ENCODE data around the gene CAB39L. TPM values are rescaled to one million over a fixed set of nuclear protein-coding genes. Genes with fewer than 3 reads are reported as not detected.

Gene CAB39L
- total and polyA plus RNA-seq, 2 donors (not counting 3 experiments of a cell fraction or from before 2014, with no cell fraction given) = 3.1 to 7.2 TPM

DNA sequence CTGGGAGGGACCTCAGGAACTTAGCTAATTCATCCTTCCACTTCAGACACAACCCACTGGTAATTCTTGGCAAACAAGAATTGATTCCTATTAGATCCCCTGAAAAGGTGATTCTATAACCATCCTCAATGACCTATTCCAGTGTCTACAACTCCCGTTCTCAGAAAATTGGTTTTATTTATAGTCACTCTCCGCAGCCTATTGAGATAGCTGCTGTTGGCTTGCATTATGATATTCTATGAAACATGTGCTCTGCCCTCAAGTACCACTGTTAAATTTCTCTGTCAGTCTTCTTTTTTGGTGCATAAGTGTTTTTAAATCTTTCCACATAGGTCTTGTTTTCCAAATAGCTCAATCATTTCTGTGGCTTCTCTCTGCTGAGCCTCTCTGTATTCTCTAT lies 121.2 kb downstream of the CAB39L start:
- TF ChIP-seq MYC (IDR thresholded peaks at IDR 0.05; ENCODE audit: low read depth, low read length) (no peak), POLR2AphosphoS5 (IDR thresholded peaks at IDR 0.05; ENCODE audit: insufficient read depth, low read depth, low read length) (no peak), FOS (IDR thresholded peaks at IDR 0.05; ENCODE audit: borderline replicate concordance, insufficient read depth, low read length) (no peak), MAX (IDR thresholded peaks at IDR 0.05; ENCODE audit: insufficient read depth, insufficient read length) (no peak)
- no peak overlapping the region for H3K9ac ChIP-seq (replicated peaks; ENCODE audit: extremely low read depth, insufficient read depth, low read length)
- intact Hi-C loops (cut with micrococcal nuclease) (no loop called here), dilution Hi-C loops (cut with MboI; ENCODE audit: extremely low pct_ligation_motif_present, low sequenced_read_pairs) (no loop called here)
- H3K4me1 ChIP-seq (ENCODE audit: control insufficient read depth, extremely low read depth, insufficient read depth, low read length) = no peaks in the 10 kb centered on the region
- ChIA-PET CTCF (interaction anchor here (0.8 to 2.0 kb wide), 4 partner anchors 8 to 23 kb away, joined by 3 to 6 read pairs (median 4); no protein-coding TSS in a partner anchor), POLR2A (no interaction called here)
- H3K9me3 ChIP-seq (replicated peaks; ENCODE audit: control insufficient read depth, insufficient read depth, low read length) = no peaks in the 10 kb centered on the region
- H3K79me2 ChIP-seq (ENCODE audit: control insufficient read depth, insufficient read depth, low read length) = no peaks in the 10 kb centered on the region
- H3K36me3 ChIP-seq (ENCODE audit: control insufficient read depth in 2 of 2, extremely low read depth in 1 of 2, insufficient read depth in 2 of 2, low read length in 2 of 2) = no peaks in the 10 kb centered on the region
- no peak overlapping the region for H2AFZ ChIP-seq (ENCODE audit: low read depth, low read length)
- H3K27me3 ChIP-seq (ENCODE audit: control insufficient read depth in 2 of 2, insufficient read depth in 2 of 2, low read length in 2 of 2) = no peaks in the 10 kb centered on the region
- H3K4me2 ChIP-seq (ENCODE audit: insufficient read depth, low read length) = no peak overlapping the region
- no peaks in the 10 kb centered on the region for H4K20me1 ChIP-seq (replicated peaks; ENCODE audit: control insufficient read depth, extremely low read depth, insufficient read depth, low read length)
- no peak overlapping the region for H3K4me3 ChIP-seq (replicated peaks in 1 of 3; ENCODE audit: insufficient read depth in 1 of 3, low read depth in 1 of 3, low read length in 3 of 3)
- no peaks in the 10 kb centered on the region for H3K9me1 ChIP-seq (replicated peaks; ENCODE audit: control insufficient read depth, extremely low read depth, insufficient read depth, low read length)
- no peak for FAIRE-seq
- H3K27ac ChIP-seq (ENCODE audit: insufficient read depth, low read depth, low read length) = no peak overlapping the region
- no TSS peak for BruUV-seq (replicated peaks)
- DNase-seq (ENCODE audit: low read depth, low spot score) = no peak

DNA sequence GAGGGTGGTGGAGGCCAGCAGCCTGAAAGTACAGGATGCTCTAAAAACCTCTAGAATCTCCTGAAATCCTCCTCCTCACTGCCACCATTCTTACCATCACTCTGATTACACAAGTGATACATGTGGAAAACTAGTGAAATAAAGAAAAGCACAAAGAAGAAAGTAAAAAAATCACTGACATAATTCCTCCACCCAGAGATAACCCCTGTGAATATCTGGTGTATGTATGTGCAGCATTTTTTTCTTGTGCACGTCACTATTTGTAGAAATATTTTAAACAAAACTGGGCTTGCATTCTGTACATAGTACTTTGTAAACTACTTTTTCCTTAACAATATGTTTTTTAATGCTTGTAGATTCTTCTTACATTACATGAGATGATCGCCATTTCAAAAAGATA lies 122.9 kb downstream of the CAB39L start:
- FAIRE-seq (no peak), DNase-seq (ENCODE audit: low read depth, low spot score) (no peak)
- H3K9me3 ChIP-seq (replicated peaks; ENCODE audit: control insufficient read depth, insufficient read depth, low read length) = no peaks in the 10 kb centered on the region
- H3K27me3 ChIP-seq (ENCODE audit: control insufficient read depth in 2 of 2, insufficient read depth in 2 of 2, low read length in 2 of 2) = no peaks in the 10 kb centered on the region
- H3K79me2 ChIP-seq (ENCODE audit: control insufficient read depth, insufficient read depth, low read length) = no peaks in the 10 kb centered on the region
- H3K4me2 ChIP-seq (ENCODE audit: insufficient read depth, low read length) = no peak overlapping the region
- H3K27ac ChIP-seq (ENCODE audit: insufficient read depth, low read depth, low read length) = no peak overlapping the region
- TF ChIP-seq EZH2 (IDR thresholded peaks at IDR 0.05; ENCODE audit: borderline replicate concordance, low read depth, low read length, severe bottlenecking) (no peak), MAX (IDR thresholded peaks at IDR 0.05; ENCODE audit: insufficient read depth, insufficient read length) (no peak), MYC (IDR thresholded peaks at IDR 0.05; ENCODE audit: low read depth, low read length) (no peak)
- no peaks in the 10 kb centered on the region for H3K4me1 ChIP-seq (ENCODE audit: control insufficient read depth, extremely low read depth, insufficient read depth, low read length)
- dilution Hi-C loops (cut with MboI; ENCODE audit: extremely low pct_ligation_motif_present, low sequenced_read_pairs) = no loop called here
- POLR2A ChIA-PET = no interaction called here
- no peak overlapping the region for H3K9ac ChIP-seq (replicated peaks; ENCODE audit: extremely low read depth, insufficient read depth, low read length)
- no peaks in the 10 kb centered on the region for H4K20me1 ChIP-seq (replicated peaks; ENCODE audit: control insufficient read depth, extremely low read depth, insufficient read depth, low read length)
- H3K9me1 ChIP-seq (replicated peaks; ENCODE audit: control insufficient read depth, extremely low read depth, insufficient read depth, low read length) = no peaks in the 10 kb centered on the region
- H2AFZ ChIP-seq (ENCODE audit: low read depth, low read length) = no peak overlapping the region
- no peak overlapping the region for H3K4me3 ChIP-seq (replicated peaks in 1 of 3; ENCODE audit: insufficient read depth in 1 of 3, low read depth in 1 of 3, low read length in 3 of 3)
- no TSS peak for BruUV-seq (replicated peaks)
- intact Hi-C loops (cut with micrococcal nuclease) = no loop called here
- CTCF ChIA-PET = interaction anchor here (2.0 kb wide), 1 partner anchor 10 kb away, joined by 6 read pairs; no protein-coding TSS in a partner anchor
- no peaks in the 10 kb centered on the region for H3K36me3 ChIP-seq (ENCODE audit: control insufficient read depth in 2 of 2, extremely low read depth in 1 of 2, insufficient read depth in 2 of 2, low read length in 2 of 2)

Data from endothelial cell of umbilical vein (primary cell).